Muscle of arm (tissue), 12 donors: ENCODE results near the gene TDRD9. TPM values are rescaled to one million over a fixed set of nuclear protein-coding genes. Genes with fewer than 3 reads are reported as not detected.
A peak's percentile ranks its signal among the peaks of the same experiment; 100 is the strongest.

ENCODE experiments used
- DNase-seq: peaks from one replicate; pipeline ENCODE4 v3.0.0-alpha.2; 2013
- polyA plus RNA-seq, 12 donors: library from polyadenylated mRNA; unstranded; fragments of 120-200 nt; gene quantifications; one replicate each; pipeline ENCODE4 v1.2.1, GENCODE V29; 2013; ENCODE audit not compliant: insufficient read length in 12 of 12

The TDRD9 gene
- polyA plus RNA-seq, 12 donors, result 0.21 to 2.0 (median 0.52) TPM; not detected in 2

- DNase-seq, result no peak
Measured at GRCh38 chr14:103923863-103924262, 4.4 kb upstream of the TDRD9 start.

DNA sequence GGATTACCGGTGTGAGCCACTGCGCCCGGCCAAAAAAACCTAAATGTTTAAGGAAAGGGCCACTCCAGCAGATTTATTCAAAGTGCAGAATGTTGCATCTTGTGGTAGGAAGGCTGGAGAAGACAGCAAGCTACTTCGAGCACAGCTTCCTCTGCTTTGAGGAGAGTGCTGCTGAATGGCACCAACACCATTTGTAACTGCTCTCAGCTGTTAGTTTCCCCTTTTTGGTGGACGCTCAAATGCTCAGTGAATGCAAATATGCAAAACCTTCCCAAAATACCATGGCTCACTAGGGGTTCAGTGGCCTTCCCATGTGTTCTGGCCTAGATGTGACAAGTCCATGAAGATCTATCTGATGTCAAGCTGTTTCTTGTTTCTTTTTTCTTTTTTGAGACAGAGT lies 2.9 kb upstream of the TDRD9 start:
- DNase-seq, result no peak

- no peak for DNase-seq
Measured at GRCh38 chr14:103927566-103927965, 690 bp upstream of the TDRD9 start.

- DNase-seq, result no peak
Measured at GRCh38 chr14:103930051-103930604, 1.9 kb downstream of the TDRD9 start.

DNA sequence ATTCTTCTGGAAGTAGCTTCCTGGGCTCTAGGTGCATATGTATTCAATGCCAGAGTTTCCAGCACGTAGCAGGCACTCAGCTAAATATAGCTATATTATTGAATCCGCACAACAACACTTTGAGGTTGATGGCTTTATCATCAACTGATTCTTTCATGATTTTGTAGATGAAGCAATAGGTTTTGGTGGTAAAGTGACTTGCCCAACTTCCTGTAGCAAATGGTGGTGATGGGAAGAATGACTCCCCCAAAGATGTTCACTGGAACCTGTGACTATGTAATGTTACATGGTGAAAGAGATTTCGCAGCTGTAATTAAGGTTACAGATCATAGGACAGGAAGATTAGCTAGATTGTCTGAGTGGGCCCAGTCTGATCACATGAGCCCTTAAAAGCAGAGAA lies 3.2 kb downstream of the TDRD9 start:
- no peak for DNase-seq

GRCh38 chr14:103932791-103933490 lies 4.7 kb downstream of the TDRD9 start:
- DNase-seq, result no peak

GRCh38 chr14:103935102-103935501 lies 6.8 kb downstream of the TDRD9 start:
- no peak for DNase-seq

DNA sequence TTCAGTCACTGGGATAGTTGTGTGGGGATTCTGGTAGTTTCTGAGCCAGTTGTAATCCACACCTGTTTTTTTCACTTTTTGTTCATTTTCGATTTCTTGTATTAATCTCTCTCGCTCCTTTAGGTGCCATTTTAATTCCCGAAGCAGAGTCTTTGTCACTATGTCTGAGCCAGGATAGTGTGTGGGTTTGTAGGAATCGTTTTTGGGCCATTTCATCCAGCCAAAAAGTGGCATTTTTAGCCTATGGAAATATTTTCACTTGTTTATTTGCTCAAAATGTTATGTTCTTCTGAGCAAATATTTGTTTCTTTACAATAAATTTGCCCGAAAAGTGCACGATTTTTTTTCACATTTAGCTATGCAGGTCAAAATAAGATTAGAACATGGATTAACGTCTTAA lies 13.2 kb downstream of the TDRD9 start:
- no peak for DNase-seq

GRCh38 chr14:103941973-103942736 lies 13.9 kb downstream of the TDRD9 start, which contains the start of gene RD3L:
Gene RD3L (minus strand): TSS chr14:103942529. CDS start chr14:103941695, 834 bp downstream.
- DNase-seq, result no peak

DNA sequence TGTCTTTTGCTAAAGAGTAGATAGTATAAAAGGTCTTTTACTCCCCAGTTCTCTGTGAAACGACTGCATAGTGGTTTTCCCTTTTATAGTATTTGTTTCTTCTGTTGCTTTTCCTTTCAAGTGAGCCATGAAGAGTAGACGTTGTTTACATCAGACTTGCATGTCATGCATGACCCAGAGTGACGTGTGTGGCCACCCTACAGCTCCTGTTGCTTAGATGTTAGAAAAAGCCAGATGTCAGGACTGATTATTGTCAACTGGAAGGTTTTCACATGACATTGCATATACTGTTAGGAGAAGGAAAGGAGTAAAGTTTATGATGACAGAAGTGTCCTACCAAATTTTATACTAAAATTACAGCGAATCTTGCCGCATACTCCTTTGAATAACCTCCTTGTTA lies 15.4 kb downstream of the TDRD9 start:
- no peak for DNase-seq

- no peak for DNase-seq
Measured at GRCh38 chr14:103946975-103947374, 18.7 kb downstream of the TDRD9 start.

DNA sequence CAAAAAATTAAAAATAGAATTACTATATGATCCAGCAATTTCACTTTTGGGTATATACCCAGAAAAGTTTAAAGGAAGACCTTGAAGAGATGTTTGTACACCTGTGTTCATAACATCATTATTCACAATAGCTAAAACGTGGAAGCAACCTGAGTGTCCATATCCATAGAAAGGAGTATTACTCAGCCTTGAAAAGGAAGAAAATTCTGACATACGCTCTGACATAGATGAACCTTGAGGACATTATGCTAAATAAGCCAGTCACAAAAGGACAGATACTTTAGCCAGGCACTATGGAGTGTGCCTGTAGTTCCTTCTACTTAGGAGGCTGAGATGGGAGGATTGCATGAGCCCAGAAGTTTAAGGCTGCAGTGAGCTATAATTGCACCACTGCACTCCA lies 20.2 kb downstream of the TDRD9 start:
- DNase-seq, result no peak

GRCh38 chr14:103949131-103949790 lies 21.0 kb downstream of the TDRD9 start:
- no peak for DNase-seq

GRCh38 chr14:103960457-103961055 lies 32.3 kb downstream of the TDRD9 start:
- DNase-seq, result no peak

DNA sequence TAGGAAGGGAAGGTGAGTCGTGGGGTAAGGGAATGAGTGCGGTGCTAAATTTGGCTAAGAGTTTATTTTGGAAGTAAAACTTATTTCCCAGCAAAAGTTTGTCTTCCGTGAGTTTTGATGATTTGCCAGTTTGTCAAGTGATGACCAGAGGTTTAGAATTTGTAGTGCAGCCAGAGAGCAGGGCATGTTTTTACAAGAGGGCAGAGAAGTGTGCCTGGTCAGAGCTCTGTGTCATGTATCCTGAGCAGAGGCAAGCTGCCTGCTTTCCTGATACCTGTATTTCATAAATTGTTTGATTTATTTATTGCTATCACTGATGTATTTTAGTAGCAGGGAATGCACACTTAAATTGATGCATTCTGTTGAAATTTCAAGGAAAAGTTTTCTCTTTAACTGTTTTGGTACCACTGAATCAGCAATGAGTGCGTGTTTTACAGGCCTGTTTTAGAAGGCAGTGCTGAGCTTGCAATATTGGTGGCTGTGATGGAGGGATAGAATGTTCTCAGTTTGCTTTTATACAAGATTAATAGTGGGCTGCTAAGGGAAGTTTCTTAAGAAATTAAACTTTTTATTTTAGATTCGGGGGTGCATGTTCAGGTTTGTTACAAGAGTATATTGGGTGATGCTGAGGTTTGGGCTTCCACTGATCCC lies 33.8 kb downstream of the TDRD9 start:
- DNase-seq, result no peak

DNA sequence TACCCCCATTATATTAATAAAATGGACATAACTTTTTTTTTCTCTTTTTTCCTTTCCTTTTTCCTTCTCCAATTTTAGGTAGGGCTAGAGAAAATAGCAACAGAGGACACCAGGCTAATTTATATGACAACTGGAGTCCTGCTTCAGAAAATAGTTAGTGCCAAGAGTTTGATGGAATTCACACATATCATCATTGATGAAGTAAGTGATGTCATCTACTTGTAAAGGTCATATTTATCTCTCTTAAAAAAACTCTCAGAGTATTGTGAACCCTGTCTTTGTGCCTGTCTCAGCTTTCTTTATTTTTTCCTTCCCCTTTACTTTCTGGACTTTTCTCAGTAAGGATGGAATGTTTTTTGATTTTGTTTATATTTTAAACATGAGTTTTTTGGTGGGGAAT lies 38.4 kb downstream of the TDRD9 start:
- no peak for DNase-seq

- no peak for DNase-seq
Measured at GRCh38 chr14:103969961-103970360, 41.7 kb downstream of the TDRD9 start.

DNA sequence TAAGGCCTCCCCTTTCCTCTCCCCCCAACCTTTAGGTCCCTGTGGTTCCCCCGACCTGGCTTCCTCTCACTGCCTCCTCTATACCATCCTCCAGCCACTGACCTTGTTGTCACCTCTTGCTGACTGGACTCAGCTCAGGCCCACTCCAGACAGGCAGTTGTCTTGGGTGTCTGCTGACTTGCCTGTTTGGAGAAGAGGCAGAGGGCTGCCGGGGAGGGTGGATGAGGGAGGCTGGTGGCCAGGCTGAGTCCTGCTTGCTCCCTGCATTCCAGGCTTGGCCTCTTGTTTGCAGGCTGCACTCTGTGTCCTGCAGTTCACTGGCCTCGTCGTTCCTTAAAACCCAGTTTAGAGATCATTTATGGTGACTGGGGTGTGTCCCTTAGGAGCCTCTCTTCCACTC lies 45.1 kb downstream of the TDRD9 start:
- DNase-seq, result no peak

DNA sequence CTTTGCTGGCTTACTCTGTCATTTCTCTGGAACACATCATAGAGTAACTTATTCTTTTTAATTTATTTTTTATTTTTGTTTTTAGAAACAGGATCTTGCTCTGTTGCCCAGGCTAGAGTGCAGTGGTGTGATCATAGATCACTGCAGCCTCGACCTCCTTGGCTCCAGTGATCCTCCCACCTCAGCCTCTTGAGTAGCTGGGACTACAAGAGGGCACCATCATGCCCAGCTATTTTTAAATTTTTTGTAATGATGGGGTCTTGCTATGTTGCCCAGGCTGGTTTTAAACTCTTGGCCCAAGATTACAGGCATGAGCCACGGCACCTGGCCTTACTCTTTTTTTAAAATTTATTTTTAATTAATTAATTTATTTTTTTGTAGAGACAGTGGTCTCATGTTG lies 46.3 kb downstream of the TDRD9 start:
- DNase-seq, result no peak

GRCh38 chr14:103980623-103981238 lies 52.5 kb downstream of the TDRD9 start:
- peak; percentile 7 for DNase-seq

GRCh38 chr14:103984196-103984595 lies 55.9 kb downstream of the TDRD9 start:
- DNase-seq, result no peak
